K562 (cell line): Measurements from ENCODE around the gene HNRNPH3.

Experiments used
- HDAC8 ChIP-seq: fragments of 450-650 bp; IDR thresholded peaks from 2 replicates; pipeline ENCODE4 v1.6.1; 2016; ENCODE audit warnings: mild to moderate bottlenecking, missing genetic modification characterization, moderate library complexity, missing compliant biosample characterization
- POLR2A ChIP-seq: fragments of 450-650 bp; conservative IDR thresholded peaks from 2 replicates; pipeline ENCODE4 v1.6.1; 2016
- RAD21 ChIP-seq, 2 experiments: fragments of 250-450 bp in 1 of 2; fragments of 450-650 bp in 1 of 2; sonication (Bioruptor Pico) in 1 of 2; formaldehyde crosslinking in 1 of 2; IDR thresholded peaks in 1 of 2; conservative IDR thresholded peaks in 1 of 2; 2 replicates each; pipeline versions ENCODE4 v1.4.0 to v1.8.0; 2020 to 2022; ENCODE audit warnings: mild to moderate bottlenecking in 2 of 2, moderate library complexity in 1 of 2
- SMARCC2 ChIP-seq: fragments of 450-650 bp; IDR thresholded peaks from 2 replicates; pipeline ENCODE4 v1.6.1; 2017; ENCODE audit warnings: antibody characterized with exemption, moderate library complexity, mild to moderate bottlenecking, low read depth

DNA sequence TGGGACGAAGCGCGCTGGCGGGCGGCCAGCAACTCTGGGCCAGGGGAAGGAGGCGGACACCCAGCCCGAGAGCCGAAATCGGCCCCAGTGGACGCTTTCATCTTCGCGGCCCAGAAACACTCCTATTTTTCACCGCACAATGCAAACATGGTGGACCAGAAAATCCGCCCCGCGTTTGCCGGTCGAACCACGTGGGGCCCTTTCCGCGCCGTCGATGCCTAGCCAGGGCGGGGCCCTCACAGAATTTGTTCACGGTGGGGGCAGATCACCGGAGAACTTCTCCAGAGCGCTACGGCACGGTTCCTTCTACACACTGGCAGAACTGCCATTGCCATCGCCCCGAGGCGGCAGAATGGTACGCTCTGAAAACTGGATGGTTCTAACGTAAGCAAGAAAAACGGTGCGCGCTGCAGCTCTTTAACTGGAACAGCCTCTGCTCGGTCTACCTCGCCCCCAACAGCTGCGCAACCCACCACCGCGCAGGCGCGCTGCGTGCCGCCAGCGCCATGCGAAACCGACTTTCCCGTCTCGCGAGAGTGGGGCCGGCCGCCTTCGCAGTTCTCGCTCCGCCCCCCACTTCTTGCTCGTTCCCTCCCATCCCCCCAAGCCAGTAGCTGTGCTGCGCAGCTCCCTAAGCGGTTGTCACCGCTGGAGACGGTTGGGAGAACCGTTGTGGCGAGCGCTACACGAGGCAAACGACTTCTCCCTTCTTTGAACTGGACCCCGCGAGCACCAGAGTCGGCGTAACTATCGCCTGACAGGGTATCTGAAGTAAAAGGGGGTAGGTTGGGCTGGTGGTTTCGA is at the start of gene HNRNPH3:
- TF ChIP-seq SMARCC2 = no peak
- TF ChIP-seq RAD21 (CRISPR knock-in tag; conservative IDR thresholded peaks at IDR 0.05 in 1 of 2, IDR thresholded peaks at IDR 0.05 in 1 of 2) = no peak; a peak in 1 of 4 replicates
- peak; percentile 85; the same call in 1 of the 2 replicates for TF ChIP-seq HDAC8 (tag)
- peak; percentile 99 for TF ChIP-seq POLR2A
